GM20000 (cell line): ENCODE data around the gene EMID1.

Experiments
- DNase-seq: peaks from one replicate; pipeline ENCODE4 v3.0.0; 2012; ENCODE audit warnings: low spot score
- CTCF ChIP-seq: IDR thresholded peaks from 2 replicates; pipeline ENCODE4 v1.5.1; 2012; ENCODE audit warnings: mild to moderate bottlenecking, control low read depth; ENCODE audit errors: extremely low read depth, missing control alignments

Gene EMID1

GRCh38 chr22:29302681-29303465, 97.2 kb downstream of the EMID1 start:
- no peak for DNase-seq
- TF ChIP-seq CTCF: no peak

GRCh38 chr22:29305836-29306174, 100.1 kb downstream of the EMID1 start:
- no peak for TF ChIP-seq CTCF
- DNase-seq: no peak

GRCh38 chr22:29306175-29306834, 100.6 kb downstream of the EMID1 start, which contains the start of gene GAS2L1:
Gene GAS2L1 (plus strand): TSS chr22:29306650. CDS start chr22:29308106, 1,456 bp downstream.
- TF ChIP-seq CTCF: no peak
- peak; percentile 78 for DNase-seq

GRCh38 chr22:29306835-29307595, 101.3 kb downstream of the EMID1 start:
- peak; percentile 62 for DNase-seq
- no peak for TF ChIP-seq CTCF

GRCh38 chr22:29307596-29308147, 102.0 kb downstream of the EMID1 start:
- DNase-seq: peak; percentile 48
- no peak for TF ChIP-seq CTCF

GRCh38 chr22:29308148-29308790, 102.6 kb downstream of the EMID1 start:
- DNase-seq: peak; percentile 26
- no peak for TF ChIP-seq CTCF
